ENCODE measurements around the gene DDT.
A peak's percentile ranks its signal among the peaks of the same experiment; 100 is the strongest.
"Not testable (repeated sequence)": the region's sequence is repeated elsewhere in the genome, so short reads cannot be mapped to it uniquely, and the experiment has no call there.

DDT gene

GRCh38 chr22:23984430-23984829 is 10.2 kb upstream of the DDT start:
- no peak overlapping the region for H3K4me3 ChIP-seq (ENCODE audit: low read depth, low read length)
- peak; percentile 80 for TF ChIP-seq CTCF (IDR thresholded peaks at IDR 0.05; ENCODE audit: control insufficient read depth, extremely low read depth, insufficient read depth)
- no peak for DNase-seq (ENCODE audit: low read depth)

- DNase-seq (ENCODE audit: low read depth); H3K4me3 ChIP-seq (ENCODE audit: low read depth, low read length): not testable (repeated sequence)
Observed at GRCh38 chr22:23980567-23980966, 6.3 kb upstream of the DDT start.

DNA sequence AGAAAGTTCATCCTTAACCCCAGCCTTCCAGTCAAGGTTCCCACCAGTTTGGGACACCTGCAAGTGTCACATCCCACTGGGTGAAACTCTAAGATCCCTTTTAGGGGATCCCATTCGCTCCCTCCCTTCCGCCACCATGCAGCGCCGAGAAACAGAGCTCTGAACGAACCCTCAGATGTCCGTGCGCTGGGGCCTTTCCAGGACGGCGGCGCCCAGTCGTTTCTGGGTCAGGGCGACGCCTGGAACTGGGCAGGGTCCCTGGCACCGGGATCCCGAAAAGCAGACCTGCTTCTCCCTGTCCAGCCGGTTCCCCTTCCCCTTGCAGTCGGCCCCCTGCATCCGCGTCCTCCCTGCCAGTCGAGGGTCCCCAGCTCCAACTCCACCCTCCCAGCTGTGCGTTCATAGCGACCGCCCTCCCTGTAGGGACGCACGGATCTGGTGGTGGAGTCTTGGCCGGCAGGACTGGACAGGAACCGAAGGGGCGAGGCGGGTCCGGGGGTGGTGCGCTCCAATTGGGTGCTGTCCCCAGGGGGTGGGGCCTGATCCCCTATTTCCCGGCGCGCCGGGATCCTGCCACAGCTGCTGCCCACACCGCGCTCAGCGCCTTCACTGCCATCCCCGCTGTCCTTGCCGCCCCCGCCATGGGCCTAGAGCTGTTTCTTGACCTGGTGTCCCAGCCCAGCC is 5.5 kb upstream of the DDT start, which contains the start of gene GSTT2:
TSS of gene GSTT2 (plus strand) at position 578 of the 684 bp plus-strand sequence.
- DNase-seq (ENCODE audit: low read depth); H3K4me3 ChIP-seq (ENCODE audit: low read depth, low read length): not testable (repeated sequence)

- H3K4me3 ChIP-seq (ENCODE audit: low read depth, low read length); DNase-seq (ENCODE audit: low read depth): not testable (repeated sequence)
Observed at GRCh38 chr22:23977304-23977703, 3.1 kb upstream of the DDT start.

GRCh38 chr22:23974836-23975352 is 653 bp upstream of the DDT start:
- H3K4me3 ChIP-seq (ENCODE audit: low read depth, low read length); DNase-seq (ENCODE audit: low read depth): not testable (repeated sequence)

- H3K4me3 ChIP-seq (ENCODE audit: low read depth, low read length); DNase-seq (ENCODE audit: low read depth): not testable (repeated sequence)
Observed at GRCh38 chr22:23971927-23972326, 2.3 kb downstream of the DDT start.

- H3K4me3 ChIP-seq (ENCODE audit: low read depth, low read length), result no peak overlapping the region
- TF ChIP-seq CTCF (IDR thresholded peaks at IDR 0.05; ENCODE audit: control insufficient read depth, extremely low read depth, insufficient read depth), result no peak
- no peak for DNase-seq (ENCODE audit: low read depth)
Observed at GRCh38 chr22:23970816-23971486, 3.3 kb downstream of the DDT start.

DNA sequence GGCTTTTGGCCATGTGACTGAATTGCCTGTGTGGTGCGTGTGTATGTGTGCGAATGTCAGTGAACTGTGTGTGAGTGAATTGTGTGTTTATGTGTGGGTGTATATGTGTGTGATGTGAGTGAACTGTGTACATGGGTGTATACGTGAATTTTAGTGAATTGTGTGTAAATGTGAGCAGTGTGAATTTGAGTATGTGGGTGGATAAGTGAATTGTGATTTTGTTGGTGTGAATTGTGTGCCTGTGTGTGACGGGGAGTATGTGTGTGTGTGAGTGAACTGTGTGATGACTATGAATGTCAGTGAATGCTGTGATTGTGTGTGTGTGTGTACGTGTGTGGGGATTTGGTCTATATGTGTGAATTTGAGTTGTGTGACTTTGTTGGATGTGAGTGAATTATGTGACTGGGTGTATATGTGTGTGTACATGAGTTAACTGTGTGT is 4.0 kb downstream of the DDT start:
- no peak for TF ChIP-seq CTCF (IDR thresholded peaks at IDR 0.05; ENCODE audit: control insufficient read depth, extremely low read depth, insufficient read depth)
- DNase-seq (ENCODE audit: low read depth), result no peak
- no peak overlapping the region for H3K4me3 ChIP-seq (ENCODE audit: low read depth, low read length)

DNA sequence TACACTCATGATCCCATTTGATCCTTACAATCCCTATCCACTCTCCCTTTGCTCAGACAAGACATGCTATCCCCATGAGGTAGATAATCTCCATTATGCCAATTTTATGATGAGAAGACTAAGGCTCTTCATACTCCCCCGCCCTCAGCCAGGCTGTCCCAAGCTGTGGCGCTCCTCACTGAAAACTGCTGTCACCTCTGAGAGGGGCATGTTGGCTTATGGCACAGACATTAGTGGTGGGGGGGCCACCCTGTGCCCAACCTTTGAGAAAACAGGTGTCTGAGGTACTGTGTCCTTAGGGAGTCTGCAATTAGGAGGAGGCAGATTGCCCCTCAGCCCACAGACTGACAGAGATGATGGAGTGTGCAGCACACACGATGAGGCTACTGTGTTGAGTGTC is 5.2 kb downstream of the DDT start:
- H3K4me3 ChIP-seq (ENCODE audit: low read depth, low read length), result no peak overlapping the region
- no peak for TF ChIP-seq CTCF (IDR thresholded peaks at IDR 0.05; ENCODE audit: control insufficient read depth, extremely low read depth, insufficient read depth)
- DNase-seq (ENCODE audit: low read depth), result no peak

GRCh38 chr22:23966568-23966967 is 7.7 kb downstream of the DDT start, which contains the start of gene DDTL:
TSS of gene DDTL (plus strand) at chr22:23966888. CDS start at chr22:23966915, 27 bp downstream.
- H3K4me3 ChIP-seq (ENCODE audit: low read depth, low read length); DNase-seq (ENCODE audit: low read depth): not testable (repeated sequence)

- not testable (repeated sequence) for H3K4me3 ChIP-seq (ENCODE audit: low read depth, low read length); DNase-seq (ENCODE audit: low read depth)
Observed at GRCh38 chr22:23966094-23966493, 8.1 kb downstream of the DDT start.

DNA sequence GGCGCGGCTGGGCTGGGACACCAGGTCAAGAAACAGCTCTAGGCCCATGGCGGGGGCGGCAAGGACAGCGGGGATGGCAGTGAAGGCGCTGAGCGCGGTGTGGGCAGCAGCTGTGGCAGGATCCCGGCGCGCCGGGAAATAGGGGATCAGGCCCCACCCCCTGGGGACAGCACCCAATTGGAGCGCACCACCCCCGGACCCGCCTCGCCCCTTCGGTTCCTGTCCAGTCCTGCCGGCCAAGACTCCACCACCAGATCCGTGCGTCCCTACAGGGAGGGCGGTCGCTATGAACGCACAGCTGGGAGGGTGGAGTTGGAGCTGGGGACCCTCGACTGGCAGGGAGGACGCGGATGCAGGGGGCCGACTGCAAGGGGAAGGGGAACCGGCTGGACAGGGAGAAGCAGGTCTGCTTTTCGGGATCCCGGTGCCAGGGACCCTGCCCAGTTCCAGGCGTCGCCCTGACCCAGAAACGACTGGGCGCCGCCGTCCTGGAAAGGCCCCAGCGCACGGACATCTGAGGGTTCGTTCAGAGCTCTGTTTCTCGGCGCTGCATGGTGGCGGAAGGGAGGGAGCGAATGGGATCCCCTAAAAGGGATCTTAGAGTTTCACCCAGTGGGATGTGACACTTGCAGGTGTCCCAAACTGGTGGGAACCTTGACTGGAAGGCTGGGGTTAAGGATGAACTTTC is 13.0 kb downstream of the DDT start, which contains the start of gene GSTT2B:
TSS of gene GSTT2B (minus strand) at position 112 of the 688 bp plus-strand sequence. CDS start at position 48, 64 bp downstream.
- not testable (repeated sequence) for DNase-seq (ENCODE audit: low read depth)
- peak within 1 kb of the TSS; percentile 36 for H3K4me3 ChIP-seq (ENCODE audit: low read depth, low read length)

Measured in LNCaP clone FGC (cell line).